Endothelial cell of umbilical vein (primary cell): ENCODE results near the gene HYAL3. TPM values are rescaled to one million over a fixed set of nuclear protein-coding genes. Genes with fewer than 3 reads are reported as not detected.

Source experiments
- BruUV-seq: library from RNA; stranded (reverse); fragments of 400-500 nt; replicated peaks from 2 replicates; lab custom pipeline; 2021; lab: Mats Ljungman, UMichigan
- CTCF ChIA-PET: fragments of 300-600, 350-600 bp; sonication (Branson Sonifier 250); formaldehyde crosslinking; loops from one replicate; lab custom pipeline; 2021; ENCODE audit warnings: antibody characterized with exemption, inconsistent platforms; lab: Charles Lee
- POLR2A ChIA-PET: fragments of 300-600, 350-600 bp; sonication (Branson Sonifier 250); formaldehyde crosslinking; loops from one replicate; lab custom pipeline; 2021; ENCODE audit warnings: antibody characterized with exemption, inconsistent platforms; lab: Charles Lee
- DNase-seq: peaks from one replicate; pipeline ENCODE4 v3.0.0-alpha.2; 2011; ENCODE audit warnings: low read depth, low spot score
- FAIRE-seq: peaks from 2 replicates; lab custom pipeline; 2011; peaks lifted over from hg19 to GRCh38; lab: Jason Lieb, UNC
- H2AFZ ChIP-seq: 2 replicates; pipeline ENCODE4 v1.6.0; 2012; ENCODE audit warnings: low read depth, low read length, control low read depth, inconsistent platforms
- H3K27ac ChIP-seq: 2 replicates; pipeline ENCODE4 v1.5.1; 2011; ENCODE audit warnings: low read depth, mild to moderate bottlenecking, control low read depth, low read length, moderate library complexity; ENCODE audit not compliant: insufficient read depth
- H3K27me3 ChIP-seq, 2 experiments: 2 replicates each; pipeline versions ENCODE4 v1.6.0 to v1.6.1; 2011; ENCODE audit warnings: low read length in 2 of 2, mixed read lengths in 1 of 2; ENCODE audit not compliant: control insufficient read depth in 2 of 2, insufficient read depth in 2 of 2
- H3K36me3 ChIP-seq, 2 experiments: 2 replicates in 1 of 2; 3 replicates in 1 of 2; pipeline ENCODE4 v1.5.1; 2011; ENCODE audit warnings: low read length in 2 of 2, mild to moderate bottlenecking in 1 of 2, moderate library complexity in 1 of 2; ENCODE audit not compliant: control insufficient read depth in 2 of 2, insufficient read depth in 2 of 2; ENCODE audit errors: extremely low read depth in 1 of 2
- H3K4me1 ChIP-seq: 3 replicates; pipeline ENCODE4 v1.5.1; 2011; ENCODE audit warnings: mild to moderate bottlenecking, low read length; ENCODE audit not compliant: control insufficient read depth, insufficient read depth; ENCODE audit errors: extremely low read depth
- H3K4me2 ChIP-seq: 2 replicates; pipeline ENCODE4 v1.6.1; 2011; ENCODE audit warnings: low read length, control low read depth, mixed read lengths; ENCODE audit not compliant: insufficient read depth
- H3K4me3 ChIP-seq, 3 experiments: fragments of 200-600 bp in 1 of 3; sonication (generic), shearing (Covaris generic) in 1 of 3; replicated peaks in 1 of 3; 2 replicates each; pipeline ENCODE4 v1.5.1; 2011 to 2016; ENCODE audit warnings: control low read depth in 3 of 3, low read length in 3 of 3, mild to moderate bottlenecking in 2 of 3, inconsistent platforms in 1 of 3, low read depth in 1 of 3, moderate library complexity in 1 of 3; ENCODE audit not compliant: insufficient read depth in 1 of 3
- H3K79me2 ChIP-seq: 2 replicates; pipeline ENCODE4 v1.6.0; 2012; ENCODE audit warnings: low read length, inconsistent platforms; ENCODE audit not compliant: control insufficient read depth, insufficient read depth
- H3K9ac ChIP-seq: replicated peaks from 2 replicates; pipeline ENCODE3; 2011; ENCODE audit warnings: low read length, control low read depth; ENCODE audit not compliant: insufficient read depth; ENCODE audit errors: extremely low read depth
- H3K9me1 ChIP-seq: replicated peaks from 3 replicates; pipeline ENCODE4 v1.6.0; 2011; ENCODE audit warnings: mild to moderate bottlenecking, low read length; ENCODE audit not compliant: control insufficient read depth, insufficient read depth; ENCODE audit errors: extremely low read depth
- H3K9me3 ChIP-seq: replicated peaks from 2 replicates; pipeline ENCODE4 v1.5.1; 2012; ENCODE audit warnings: low read length, inconsistent platforms; ENCODE audit not compliant: control insufficient read depth, insufficient read depth
- H4K20me1 ChIP-seq: replicated peaks from 2 replicates; pipeline ENCODE3; 2011; ENCODE audit warnings: mild to moderate bottlenecking, low read length; ENCODE audit not compliant: control insufficient read depth, insufficient read depth; ENCODE audit errors: extremely low read depth
- CTCF ChIP-seq, 2 donors: IDR thresholded peaks; 1 replicate in 1 of 2; 2 replicates in 1 of 2; pipeline ENCODE4 v1.5.1; 2011; ENCODE audit warnings: low read length in 2 of 2, mild to moderate bottlenecking in 2 of 2, moderate library complexity in 2 of 2, control low read depth in 1 of 2, inconsistent platforms in 1 of 2, low read depth in 1 of 2; ENCODE audit not compliant: insufficient read depth in 1 of 2; ENCODE audit errors: extremely low read depth in 1 of 2
- EZH2 ChIP-seq: IDR thresholded peaks from 2 replicates; pipeline ENCODE4 v1.6.1; 2012; ENCODE audit warnings: borderline replicate concordance, low read depth, mild to moderate bottlenecking, moderate library complexity, low read length, inconsistent platforms; ENCODE audit not compliant: severe bottlenecking
- FOS ChIP-seq: IDR thresholded peaks from 2 replicates; pipeline ENCODE4 v1.6.1; 2011; ENCODE audit warnings: mild to moderate bottlenecking, low read length, moderate library complexity, borderline replicate concordance; ENCODE audit not compliant: insufficient read depth
- JUN ChIP-seq: IDR thresholded peaks from 2 replicates; pipeline ENCODE4 v1.6.1; 2011; ENCODE audit warnings: borderline replicate concordance, low read depth; ENCODE audit not compliant: insufficient read length, insufficient read depth
- MYC ChIP-seq: IDR thresholded peaks from one replicate; pipeline ENCODE4 v1.6.1; 2011; ENCODE audit warnings: mild to moderate bottlenecking, low read depth, low read length
- POLR2AphosphoS5 ChIP-seq: IDR thresholded peaks from 2 replicates; pipeline ENCODE4 v1.6.1; 2012; ENCODE audit warnings: low read depth, mild to moderate bottlenecking, control low read depth, low read length, moderate library complexity; ENCODE audit not compliant: insufficient read depth
- dilution Hi-C: fragments of 300-500 bp; cut with MboI; formaldehyde crosslinking; loops from one replicate; pipeline ENCODE4 v1.15.0; 2019; ENCODE audit warnings: low sequenced_read_pairs; ENCODE audit not compliant: extremely low pct_ligation_motif_present
- intact Hi-C: fragments of 100-400 bp; cut with micrococcal nuclease; formaldehyde crosslinking; loops from one replicate; pipeline ENCODE4 v1.10.0; 2022
- polyA plus RNA-seq, 4 experiments: library from polyadenylated mRNA; depleted of rRNA in 3 of 4; stranded (reverse) in 3 of 4; unstranded in 1 of 4; fragments of >200 nt; gene quantifications; 2 replicates each; pipeline versions ENCODE4 v1.2.1 to v1.2.3, GENCODE V29; 2011 to 2012; ENCODE audit warnings: missing spikeins in 1 of 4
- total RNA-seq: library from RNA; stranded (reverse); gene quantifications from 2 replicates; pipeline ENCODE4 v1.2.3, GENCODE V29; 2021

HYAL3 gene
- total and polyA plus RNA-seq, 2 donors (not counting 3 experiments of a cell fraction or from before 2014, with no cell fraction given) = 4.8 to 11.5 TPM

GRCh38 chr3:50288387-50289007 lies 10.7 kb downstream of the HYAL3 start:
- Histone ChIP-seq H3K9me1 (no peaks in the 10 kb centered on the region), H3K9me3 (no peaks in the 10 kb centered on the region), H3K4me1 (peaks cover 11% of the 10 kb centered on the region), H3K79me2 (peaks cover 27% of the 10 kb centered on the region), H3K27ac (no peak overlapping the region), H3K4me3 (no peak overlapping the region), H4K20me1 (no peaks in the 10 kb centered on the region), H3K4me2 (no peak overlapping the region), H3K9ac (no peak overlapping the region), H3K27me3 (no peaks in the 10 kb centered on the region), H3K36me3 (peaks cover 3 to 35% of the 10 kb centered on the region in 2 experiments), H2AFZ (no peak overlapping the region)
- TF ChIP-seq POLR2AphosphoS5 (no peak), MYC (no peak), JUN (no peak), CTCF (IDR thresholded peaks at IDR 0.05; ENCODE audit: extremely low read depth in 1 of 2, insufficient read depth in 1 of 2, low read depth in 1 of 2, low read length in 2 of 2) (no peak), EZH2 (no peak), FOS (no peak)
- no peak for DNase-seq
- ChIA-PET CTCF (interaction anchor here (0.8 kb wide), 1 partner anchor 9 kb away, joined by 3 read pairs; no protein-coding TSS in a partner anchor), POLR2A (no interaction called here)
- intact Hi-C loops = no loop called here
- no peak for FAIRE-seq
- BruUV-seq = no TSS peak
- dilution Hi-C loops = no loop called here
